Endothelial cell of umbilical vein (primary cell): Measurements from ENCODE around the gene WDR27. TPM values are rescaled to one million over a fixed set of nuclear protein-coding genes. Genes with fewer than 3 reads are reported as not detected.

Experiments used
- BruUV-seq: library from RNA; stranded (reverse); fragments of 400-500 nt; replicated peaks from 2 replicates; lab custom pipeline; 2021; lab: Mats Ljungman, UMichigan
- CTCF ChIA-PET: fragments of 300-600, 350-600 bp; sonication (Branson Sonifier 250); formaldehyde crosslinking; loops from one replicate; lab custom pipeline; 2021; ENCODE audit warnings: antibody characterized with exemption, inconsistent platforms; lab: Charles Lee
- POLR2A ChIA-PET: fragments of 300-600, 350-600 bp; sonication (Branson Sonifier 250); formaldehyde crosslinking; loops from one replicate; lab custom pipeline; 2021; ENCODE audit warnings: antibody characterized with exemption, inconsistent platforms; lab: Charles Lee
- DNase-seq: peaks from one replicate; pipeline ENCODE4 v3.0.0-alpha.2; 2011; ENCODE audit warnings: low read depth, low spot score
- FAIRE-seq: peaks from 2 replicates; lab custom pipeline; 2011; peaks lifted over from hg19 to GRCh38; lab: Jason Lieb, UNC
- H2AFZ ChIP-seq: 2 replicates; pipeline ENCODE4 v1.6.0; 2012; ENCODE audit warnings: low read depth, low read length, control low read depth, inconsistent platforms
- H3K27ac ChIP-seq: 2 replicates; pipeline ENCODE4 v1.5.1; 2011; ENCODE audit warnings: low read depth, mild to moderate bottlenecking, control low read depth, low read length, moderate library complexity; ENCODE audit not compliant: insufficient read depth
- H3K27me3 ChIP-seq, 2 experiments: 2 replicates each; pipeline versions ENCODE4 v1.6.0 to v1.6.1; 2011; ENCODE audit warnings: low read length in 2 of 2, mixed read lengths in 1 of 2; ENCODE audit not compliant: control insufficient read depth in 2 of 2, insufficient read depth in 2 of 2
- H3K36me3 ChIP-seq, 2 experiments: 2 replicates in 1 of 2; 3 replicates in 1 of 2; pipeline ENCODE4 v1.5.1; 2011; ENCODE audit warnings: low read length in 2 of 2, mild to moderate bottlenecking in 1 of 2, moderate library complexity in 1 of 2; ENCODE audit not compliant: control insufficient read depth in 2 of 2, insufficient read depth in 2 of 2; ENCODE audit errors: extremely low read depth in 1 of 2
- H3K4me1 ChIP-seq: 3 replicates; pipeline ENCODE4 v1.5.1; 2011; ENCODE audit warnings: mild to moderate bottlenecking, low read length; ENCODE audit not compliant: control insufficient read depth, insufficient read depth; ENCODE audit errors: extremely low read depth
- H3K4me2 ChIP-seq: 2 replicates; pipeline ENCODE4 v1.6.1; 2011; ENCODE audit warnings: low read length, control low read depth, mixed read lengths; ENCODE audit not compliant: insufficient read depth
- H3K4me3 ChIP-seq, 3 experiments: fragments of 200-600 bp in 1 of 3; sonication (generic), shearing (Covaris generic) in 1 of 3; replicated peaks in 1 of 3; 2 replicates each; pipeline ENCODE4 v1.5.1; 2011 to 2016; ENCODE audit warnings: control low read depth in 3 of 3, low read length in 3 of 3, mild to moderate bottlenecking in 2 of 3, inconsistent platforms in 1 of 3, low read depth in 1 of 3, moderate library complexity in 1 of 3; ENCODE audit not compliant: insufficient read depth in 1 of 3
- H3K79me2 ChIP-seq: 2 replicates; pipeline ENCODE4 v1.6.0; 2012; ENCODE audit warnings: low read length, inconsistent platforms; ENCODE audit not compliant: control insufficient read depth, insufficient read depth
- H3K9ac ChIP-seq: replicated peaks from 2 replicates; pipeline ENCODE3; 2011; ENCODE audit warnings: low read length, control low read depth; ENCODE audit not compliant: insufficient read depth; ENCODE audit errors: extremely low read depth
- H3K9me1 ChIP-seq: replicated peaks from 3 replicates; pipeline ENCODE4 v1.6.0; 2011; ENCODE audit warnings: mild to moderate bottlenecking, low read length; ENCODE audit not compliant: control insufficient read depth, insufficient read depth; ENCODE audit errors: extremely low read depth
- H3K9me3 ChIP-seq: replicated peaks from 2 replicates; pipeline ENCODE4 v1.5.1; 2012; ENCODE audit warnings: low read length, inconsistent platforms; ENCODE audit not compliant: control insufficient read depth, insufficient read depth
- H4K20me1 ChIP-seq: replicated peaks from 2 replicates; pipeline ENCODE3; 2011; ENCODE audit warnings: mild to moderate bottlenecking, low read length; ENCODE audit not compliant: control insufficient read depth, insufficient read depth; ENCODE audit errors: extremely low read depth
- EZH2 ChIP-seq: IDR thresholded peaks from 2 replicates; pipeline ENCODE4 v1.6.1; 2012; ENCODE audit warnings: borderline replicate concordance, low read depth, mild to moderate bottlenecking, moderate library complexity, low read length, inconsistent platforms; ENCODE audit not compliant: severe bottlenecking
- FOS ChIP-seq: IDR thresholded peaks from 2 replicates; pipeline ENCODE4 v1.6.1; 2011; ENCODE audit warnings: mild to moderate bottlenecking, low read length, moderate library complexity, borderline replicate concordance; ENCODE audit not compliant: insufficient read depth
- GATA2 ChIP-seq: IDR thresholded peaks from 2 replicates; pipeline ENCODE4 v1.7.0; 2011; ENCODE audit warnings: low read depth, mild to moderate bottlenecking, moderate library complexity, mixed read lengths, low read length; ENCODE audit not compliant: insufficient read length, insufficient read depth
- JUN ChIP-seq: IDR thresholded peaks from 2 replicates; pipeline ENCODE4 v1.6.1; 2011; ENCODE audit warnings: borderline replicate concordance, low read depth; ENCODE audit not compliant: insufficient read length, insufficient read depth
- MYC ChIP-seq: IDR thresholded peaks from one replicate; pipeline ENCODE4 v1.6.1; 2011; ENCODE audit warnings: mild to moderate bottlenecking, low read depth, low read length
- POLR2A ChIP-seq: IDR thresholded peaks from 2 replicates; pipeline ENCODE4 v1.6.1; 2012; ENCODE audit warnings: low read depth, mild to moderate bottlenecking, control low read depth, low read length
- POLR2AphosphoS5 ChIP-seq: IDR thresholded peaks from 2 replicates; pipeline ENCODE4 v1.6.1; 2012; ENCODE audit warnings: low read depth, mild to moderate bottlenecking, control low read depth, low read length, moderate library complexity; ENCODE audit not compliant: insufficient read depth
- dilution Hi-C: fragments of 300-500 bp; cut with MboI; formaldehyde crosslinking; loops from one replicate; pipeline ENCODE4 v1.15.0; 2019; ENCODE audit warnings: low sequenced_read_pairs; ENCODE audit not compliant: extremely low pct_ligation_motif_present
- intact Hi-C: fragments of 100-400 bp; cut with micrococcal nuclease; formaldehyde crosslinking; loops from one replicate; pipeline ENCODE4 v1.10.0; 2022
- polyA plus RNA-seq, 4 experiments: library from polyadenylated mRNA; depleted of rRNA in 3 of 4; stranded (reverse) in 3 of 4; unstranded in 1 of 4; fragments of >200 nt; gene quantifications; 2 replicates each; pipeline versions ENCODE4 v1.2.1 to v1.2.3, GENCODE V29; 2011 to 2012; ENCODE audit warnings: missing spikeins in 1 of 4
- total RNA-seq: library from RNA; stranded (reverse); gene quantifications from 2 replicates; pipeline ENCODE4 v1.2.3, GENCODE V29; 2021
- TF ChIP-seq, protein P1 (sequence below), 2 donors: IDR thresholded peaks; 1 replicate in 1 of 2; 2 replicates in 1 of 2; pipeline ENCODE4 v1.5.1; 2011; ENCODE audit warnings: low read length in 2 of 2, mild to moderate bottlenecking in 2 of 2, moderate library complexity in 2 of 2, control low read depth in 1 of 2, inconsistent platforms in 1 of 2, low read depth in 1 of 2; ENCODE audit not compliant: insufficient read depth in 1 of 2; ENCODE audit errors: extremely low read depth in 1 of 2
- TF ChIP-seq, protein P2 (sequence below): IDR thresholded peaks from 2 replicates; pipeline ENCODE4 v1.6.1; 2011; ENCODE audit not compliant: insufficient read depth, insufficient read length

The WDR27 gene
- total and polyA plus RNA-seq, 2 donors (not counting 3 experiments of a cell fraction or from before 2014, with no cell fraction given) = 60.1 to 69.7 TPM

DNA sequence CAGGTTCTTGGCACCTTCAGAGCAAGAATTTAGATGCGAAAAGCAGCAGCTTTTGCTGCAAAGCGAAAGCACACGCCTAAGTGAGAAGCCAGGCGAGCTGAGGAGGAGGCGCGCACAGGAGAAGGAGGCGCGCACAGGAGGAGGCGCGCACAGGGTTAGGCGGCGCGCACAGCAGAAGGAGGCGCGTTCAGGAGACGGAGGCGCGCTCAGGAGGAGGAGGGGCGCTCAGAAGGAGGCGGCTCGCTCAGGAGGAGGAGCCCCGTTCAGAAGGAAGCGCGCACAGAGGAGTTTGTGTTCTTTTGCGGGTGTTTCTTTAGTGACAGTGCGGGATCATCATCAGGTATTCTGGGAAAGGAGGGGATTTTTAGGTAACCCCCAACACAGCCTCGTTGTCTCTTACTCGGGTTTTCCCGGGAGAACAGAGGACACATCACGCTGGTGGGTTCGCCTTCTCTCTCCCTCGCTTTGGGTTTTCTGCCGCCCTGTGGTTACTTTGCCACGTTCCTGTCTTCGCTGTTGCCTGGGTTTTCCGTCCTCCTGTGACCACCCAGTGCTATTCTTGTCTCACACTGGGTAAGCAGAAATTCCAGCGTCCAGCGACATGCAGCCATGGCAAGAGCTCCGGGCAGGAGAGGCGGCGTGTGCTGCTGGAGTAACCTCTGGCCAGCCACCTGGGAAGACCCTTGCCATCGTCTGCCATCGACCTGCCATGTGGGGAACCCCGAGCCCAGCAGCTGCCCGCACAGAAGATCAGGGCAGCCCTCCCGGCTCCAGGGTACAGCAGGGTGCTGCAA, 47.0 kb downstream of the WDR27 start:
- Histone ChIP-seq H3K36me3 (peaks cover 0 to 19% of the 10 kb centered on the region in 2 experiments), H2AFZ (peak overlapping the region; percentile 1), H3K9me3 (no peaks in the 10 kb centered on the region), H3K9ac (peak overlapping the region; percentile 35), H3K4me2 (peak overlapping the region; percentile 37), H3K27ac (peak overlapping the region; percentile 6), H3K4me3 (peak overlapping the region in 2 of 3 experiments; percentile 25 to 41), H3K79me2 (no peaks in the 10 kb centered on the region), H3K4me1 (no peaks in the 10 kb centered on the region), H4K20me1 (no peaks in the 10 kb centered on the region), H3K27me3 (no peaks in the 10 kb centered on the region), H3K9me1 (no peaks in the 10 kb centered on the region)
- intact Hi-C loops (loop anchor here (1.0 to 10.0 kb wide), 3 partner anchors 15 to 230 kb away; partner anchors contain the start of genes C6orf120 and WDR27), dilution Hi-C loops (no loop called here)
- FAIRE-seq (peak; percentile 75), DNase-seq (peak; percentile 83)
- POLR2A ChIA-PET = no interaction called here
- CTCF ChIA-PET = interaction anchor here (1.2 to 2.1 kb wide), 3 partner anchors 15 to 143 kb away, joined by 5 read pairs; no protein-coding TSS in a partner anchor
- BruUV-seq = TSS peak; percentile 71
- TF ChIP-seq, protein P1, sequence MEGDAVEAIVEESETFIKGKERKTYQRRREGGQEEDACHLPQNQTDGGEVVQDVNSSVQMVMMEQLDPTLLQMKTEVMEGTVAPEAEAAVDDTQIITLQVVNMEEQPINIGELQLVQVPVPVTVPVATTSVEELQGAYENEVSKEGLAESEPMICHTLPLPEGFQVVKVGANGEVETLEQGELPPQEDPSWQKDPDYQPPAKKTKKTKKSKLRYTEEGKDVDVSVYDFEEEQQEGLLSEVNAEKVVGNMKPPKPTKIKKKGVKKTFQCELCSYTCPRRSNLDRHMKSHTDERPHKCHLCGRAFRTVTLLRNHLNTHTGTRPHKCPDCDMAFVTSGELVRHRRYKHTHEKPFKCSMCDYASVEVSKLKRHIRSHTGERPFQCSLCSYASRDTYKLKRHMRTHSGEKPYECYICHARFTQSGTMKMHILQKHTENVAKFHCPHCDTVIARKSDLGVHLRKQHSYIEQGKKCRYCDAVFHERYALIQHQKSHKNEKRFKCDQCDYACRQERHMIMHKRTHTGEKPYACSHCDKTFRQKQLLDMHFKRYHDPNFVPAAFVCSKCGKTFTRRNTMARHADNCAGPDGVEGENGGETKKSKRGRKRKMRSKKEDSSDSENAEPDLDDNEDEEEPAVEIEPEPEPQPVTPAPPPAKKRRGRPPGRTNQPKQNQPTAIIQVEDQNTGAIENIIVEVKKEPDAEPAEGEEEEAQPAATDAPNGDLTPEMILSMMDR (IDR thresholded peaks at IDR 0.05; ENCODE audit: extremely low read depth in 1 of 2, insufficient read depth in 1 of 2, low read depth in 1 of 2, low read length in 2 of 2) = peak in 1 of 2 donors; percentile 34
- TF ChIP-seq EZH2 = no peak
- peak; percentile 25 for TF ChIP-seq POLR2A

DNA sequence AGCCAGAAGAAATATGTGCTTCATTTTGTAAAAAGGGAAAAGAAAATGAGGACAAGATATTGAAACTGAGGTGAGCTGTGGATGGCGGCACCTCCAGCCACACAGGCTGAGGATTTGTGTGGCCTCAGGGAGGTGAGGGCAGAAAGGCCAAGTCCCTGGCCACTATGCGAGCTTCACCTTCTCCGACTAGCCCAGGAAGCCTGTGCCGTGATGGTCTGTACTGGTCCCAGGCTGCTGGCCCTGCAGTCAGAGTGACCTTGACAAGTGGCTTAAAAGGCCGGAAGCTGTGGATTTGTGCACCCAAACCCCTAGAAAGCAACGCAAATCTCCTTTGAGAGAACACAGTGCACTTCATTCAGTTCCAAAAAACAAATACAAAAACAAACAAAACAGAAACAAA, 48.1 kb downstream of the WDR27 start:
- no peak for TF ChIP-seq EZH2
- TF ChIP-seq GATA2 = no peak
- no peak for TF ChIP-seq POLR2A
- no peak for TF ChIP-seq MYC
- no peak for TF ChIP-seq JUN
- TF ChIP-seq, protein P1 (IDR thresholded peaks at IDR 0.05; ENCODE audit: extremely low read depth in 1 of 2, insufficient read depth in 1 of 2, low read depth in 1 of 2, low read length in 2 of 2) = no peak
- no peak for TF ChIP-seq FOS
- TF ChIP-seq, protein P2, sequence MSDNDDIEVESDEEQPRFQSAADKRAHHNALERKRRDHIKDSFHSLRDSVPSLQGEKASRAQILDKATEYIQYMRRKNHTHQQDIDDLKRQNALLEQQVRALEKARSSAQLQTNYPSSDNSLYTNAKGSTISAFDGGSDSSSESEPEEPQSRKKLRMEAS = no peak
- TF ChIP-seq POLR2AphosphoS5 = no peak
- no peaks in the 10 kb centered on the region for H4K20me1 ChIP-seq
- H3K27me3 ChIP-seq = no peaks in the 10 kb centered on the region
- ChIA-PET POLR2A (interaction anchor here (1.1 kb wide), 1 partner anchor 49 kb away, joined by 3 read pairs; no protein-coding TSS in a partner anchor), CTCF (interaction anchor here (0.8 kb wide), 1 partner anchor 35 kb away, joined by 3 read pairs; no protein-coding TSS in a partner anchor)
- intact Hi-C loops = loop anchor here (1.0 to 10.0 kb wide), 3 partner anchors 16 to 229 kb away; partner anchors contain the start of genes C6orf120 and WDR27
- H3K4me3 ChIP-seq = no peak overlapping the region
- no peaks in the 10 kb centered on the region for H3K4me1 ChIP-seq
- no peaks in the 10 kb centered on the region for H3K79me2 ChIP-seq
- no peak for FAIRE-seq
- no peaks in the 10 kb centered on the region for H3K9me3 ChIP-seq
- no peaks in the 10 kb centered on the region for H3K9me1 ChIP-seq
- dilution Hi-C loops = no loop called here
- peaks cover 0 to 15% of the 10 kb centered on the region in 2 experiments for H3K36me3 ChIP-seq
- no peak for DNase-seq
- H3K4me2 ChIP-seq = no peak overlapping the region
- no peak overlapping the region for H3K9ac ChIP-seq
- H3K27ac ChIP-seq = no peak overlapping the region
- no TSS peak for BruUV-seq
- no peak overlapping the region for H2AFZ ChIP-seq
